Measurements from ENCODE around the gene USP48.

USP48 gene

DNA sequence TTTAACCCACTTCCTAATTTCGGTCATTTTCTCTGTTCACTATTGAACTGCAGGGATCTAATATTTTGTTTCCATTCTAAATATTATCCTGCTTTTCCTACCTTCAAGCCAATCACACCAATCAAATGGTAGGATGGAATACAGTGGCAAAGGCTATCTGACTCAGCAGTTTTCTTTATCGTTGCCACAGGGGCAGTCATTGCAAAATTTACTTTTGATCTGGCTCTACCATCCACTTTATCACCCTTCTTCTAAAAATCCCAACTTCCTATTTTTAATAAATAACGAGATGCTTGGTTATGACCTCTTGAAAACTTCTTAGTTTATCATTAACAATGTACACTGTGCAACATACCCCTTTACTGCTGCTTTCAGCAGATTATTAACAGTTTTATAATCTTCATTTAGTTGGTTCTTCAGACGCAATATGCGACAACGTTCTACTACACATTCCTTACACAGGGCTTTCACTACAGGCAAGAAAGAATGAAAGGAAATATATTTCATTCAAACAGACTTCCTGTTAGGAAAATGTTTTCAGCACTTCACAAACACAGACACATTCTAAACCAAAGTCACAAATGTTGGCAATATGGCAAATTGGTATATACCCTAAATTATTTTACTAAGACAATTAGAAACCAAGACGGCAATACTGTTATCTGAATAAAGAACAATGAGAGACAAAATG lies 61.5 kb downstream of the USP48 start:
- DNase-seq (ENCODE audit: low read depth in 2 of 2) = no peak
- no peak overlapping the region for H3K4me3 ChIP-seq (replicated peaks in 1 of 2; ENCODE audit: low read depth in 2 of 2, low read length in 2 of 2)
- TF ChIP-seq, protein P1, sequence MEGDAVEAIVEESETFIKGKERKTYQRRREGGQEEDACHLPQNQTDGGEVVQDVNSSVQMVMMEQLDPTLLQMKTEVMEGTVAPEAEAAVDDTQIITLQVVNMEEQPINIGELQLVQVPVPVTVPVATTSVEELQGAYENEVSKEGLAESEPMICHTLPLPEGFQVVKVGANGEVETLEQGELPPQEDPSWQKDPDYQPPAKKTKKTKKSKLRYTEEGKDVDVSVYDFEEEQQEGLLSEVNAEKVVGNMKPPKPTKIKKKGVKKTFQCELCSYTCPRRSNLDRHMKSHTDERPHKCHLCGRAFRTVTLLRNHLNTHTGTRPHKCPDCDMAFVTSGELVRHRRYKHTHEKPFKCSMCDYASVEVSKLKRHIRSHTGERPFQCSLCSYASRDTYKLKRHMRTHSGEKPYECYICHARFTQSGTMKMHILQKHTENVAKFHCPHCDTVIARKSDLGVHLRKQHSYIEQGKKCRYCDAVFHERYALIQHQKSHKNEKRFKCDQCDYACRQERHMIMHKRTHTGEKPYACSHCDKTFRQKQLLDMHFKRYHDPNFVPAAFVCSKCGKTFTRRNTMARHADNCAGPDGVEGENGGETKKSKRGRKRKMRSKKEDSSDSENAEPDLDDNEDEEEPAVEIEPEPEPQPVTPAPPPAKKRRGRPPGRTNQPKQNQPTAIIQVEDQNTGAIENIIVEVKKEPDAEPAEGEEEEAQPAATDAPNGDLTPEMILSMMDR (IDR thresholded peaks at IDR 0.05; ENCODE audit: low read depth, low read length) = no peak

DNA sequence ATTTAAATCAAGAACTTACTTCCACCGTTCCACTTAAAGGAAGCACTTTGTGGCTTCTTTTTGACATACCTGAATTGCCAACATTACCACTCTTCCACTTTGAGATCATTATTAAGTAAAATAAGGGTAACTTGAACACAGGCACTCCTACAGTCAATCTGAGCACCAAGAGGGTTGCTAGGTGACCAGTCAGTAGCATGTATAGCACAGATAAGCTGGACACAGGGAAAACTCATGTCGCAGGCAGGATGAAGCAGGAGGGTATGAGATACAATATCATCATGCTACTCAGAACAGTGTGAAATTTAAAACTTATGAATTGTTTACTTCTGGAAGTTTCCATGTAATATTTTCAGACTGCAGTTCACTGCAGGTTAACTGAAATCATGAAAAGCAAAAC lies 66.8 kb downstream of the USP48 start:
- TF ChIP-seq, protein P1 (IDR thresholded peaks at IDR 0.05; ENCODE audit: low read depth, low read length) = no peak
- no peak for DNase-seq (ENCODE audit: low read depth in 2 of 2)
- H3K4me3 ChIP-seq (replicated peaks in 1 of 2; ENCODE audit: low read depth in 2 of 2, low read length in 2 of 2) = no peak overlapping the region

DNA sequence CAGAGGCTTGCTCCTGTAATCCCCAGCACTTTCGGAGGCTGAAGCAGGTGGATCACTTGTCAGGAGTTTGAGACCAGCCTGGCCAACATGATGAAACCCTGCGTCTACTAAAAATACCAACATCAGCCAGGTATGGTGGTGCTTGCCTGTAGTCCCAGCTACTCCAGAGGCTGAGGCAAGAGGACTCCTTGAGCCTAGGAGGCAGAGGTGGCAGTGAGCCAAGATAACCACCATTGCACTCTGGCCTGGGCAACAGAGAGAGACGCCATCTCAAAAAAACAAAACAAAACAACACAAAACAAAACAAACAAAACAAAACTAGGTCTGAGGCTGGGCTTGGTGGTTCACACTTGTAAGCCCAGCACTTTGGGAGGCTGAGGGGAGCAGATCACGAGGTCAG lies 75.1 kb downstream of the USP48 start:
- TF ChIP-seq, protein P1 (IDR thresholded peaks at IDR 0.05; ENCODE audit: low read depth, low read length) = no peak
- no peak overlapping the region for H3K4me3 ChIP-seq (replicated peaks in 1 of 2; ENCODE audit: low read depth in 2 of 2, low read length in 2 of 2)
- DNase-seq (ENCODE audit: low read depth in 2 of 2) = no peak

DNA sequence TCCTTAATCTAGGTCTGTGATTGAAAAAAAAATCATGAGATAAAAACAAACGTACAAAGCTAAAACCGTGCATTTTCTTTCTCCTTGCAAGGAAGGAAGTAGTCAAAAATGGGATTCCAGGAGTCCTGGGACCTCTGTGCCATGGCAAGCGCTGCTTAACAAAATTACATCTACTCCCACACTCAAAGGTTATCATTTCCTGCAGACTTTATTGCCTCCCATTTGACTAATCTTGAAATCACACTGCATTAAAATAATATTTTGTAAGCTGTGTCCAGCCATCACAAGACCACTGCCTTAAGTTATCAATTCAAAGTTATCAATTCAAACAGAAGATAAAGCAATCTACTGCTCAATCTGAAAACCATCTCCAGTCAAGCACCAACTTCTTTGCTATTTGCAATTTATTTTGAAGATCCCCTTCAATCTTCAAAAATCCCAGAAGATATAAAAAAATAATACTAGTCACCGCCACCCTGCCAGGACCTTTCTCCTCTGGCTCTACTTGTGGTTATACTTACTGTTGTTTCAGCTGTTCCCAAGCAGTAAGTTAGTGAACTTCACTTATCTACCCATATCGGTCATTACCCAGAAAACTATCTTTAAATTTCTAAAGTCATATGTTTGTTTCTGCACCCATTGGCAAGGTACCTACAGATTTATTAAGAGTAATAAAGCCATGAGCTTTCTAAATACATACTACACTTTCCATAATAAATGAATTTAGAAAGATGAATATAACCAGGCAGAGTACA lies 75.7 kb downstream of the USP48 start:
- H3K4me3 ChIP-seq (replicated peaks in 1 of 2; ENCODE audit: low read depth in 2 of 2, low read length in 2 of 2) = no peak overlapping the region
- TF ChIP-seq, protein P1 (IDR thresholded peaks at IDR 0.05; ENCODE audit: low read depth, low read length) = no peak

DNA sequence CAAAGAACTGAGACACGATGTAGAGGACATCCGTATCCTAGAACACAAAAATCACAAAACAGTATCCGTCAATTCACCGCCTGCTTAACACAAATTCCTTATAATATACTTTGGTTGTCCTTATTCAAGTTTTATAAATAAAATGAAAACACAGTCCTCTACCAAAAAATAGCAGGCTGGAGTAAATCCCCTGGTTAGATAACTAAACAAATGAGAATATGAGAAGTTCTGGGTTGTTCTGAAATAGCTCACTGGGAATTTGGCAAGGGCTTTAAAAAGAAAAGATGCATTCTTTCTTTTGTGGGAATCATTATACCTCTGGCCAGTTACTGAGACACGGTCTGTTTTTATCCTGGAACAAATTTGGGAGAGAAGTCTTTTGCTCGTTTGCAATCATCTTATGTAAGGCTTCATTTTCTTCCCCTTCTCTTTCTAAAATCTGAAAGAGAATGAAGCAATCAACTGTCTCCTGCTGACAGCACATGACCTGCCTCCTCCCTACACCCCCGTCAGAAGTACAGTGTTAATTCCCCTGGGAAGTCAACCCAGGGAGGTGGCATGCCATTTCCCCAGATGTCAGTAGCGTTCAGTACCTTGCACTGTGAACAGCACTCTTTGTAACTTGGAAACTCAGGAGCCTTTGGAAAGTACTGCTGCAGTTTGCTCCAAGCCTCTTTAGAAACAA lies 76.7 kb downstream of the USP48 start:
- DNase-seq (ENCODE audit: low read depth in 2 of 2) = peak; percentile 39 to 55
- H3K4me3 ChIP-seq (replicated peaks in 1 of 2; ENCODE audit: low read depth in 2 of 2, low read length in 2 of 2) = no peak overlapping the region
- TF ChIP-seq, protein P1 (IDR thresholded peaks at IDR 0.05; ENCODE audit: low read depth, low read length) = no peak

More for the DNA sequence above, 75.7 kb downstream of the USP48 start:
- peak in 1 of 2 donors; percentile 20 for DNase-seq (ENCODE audit: low read depth in 2 of 2)

DNA sequence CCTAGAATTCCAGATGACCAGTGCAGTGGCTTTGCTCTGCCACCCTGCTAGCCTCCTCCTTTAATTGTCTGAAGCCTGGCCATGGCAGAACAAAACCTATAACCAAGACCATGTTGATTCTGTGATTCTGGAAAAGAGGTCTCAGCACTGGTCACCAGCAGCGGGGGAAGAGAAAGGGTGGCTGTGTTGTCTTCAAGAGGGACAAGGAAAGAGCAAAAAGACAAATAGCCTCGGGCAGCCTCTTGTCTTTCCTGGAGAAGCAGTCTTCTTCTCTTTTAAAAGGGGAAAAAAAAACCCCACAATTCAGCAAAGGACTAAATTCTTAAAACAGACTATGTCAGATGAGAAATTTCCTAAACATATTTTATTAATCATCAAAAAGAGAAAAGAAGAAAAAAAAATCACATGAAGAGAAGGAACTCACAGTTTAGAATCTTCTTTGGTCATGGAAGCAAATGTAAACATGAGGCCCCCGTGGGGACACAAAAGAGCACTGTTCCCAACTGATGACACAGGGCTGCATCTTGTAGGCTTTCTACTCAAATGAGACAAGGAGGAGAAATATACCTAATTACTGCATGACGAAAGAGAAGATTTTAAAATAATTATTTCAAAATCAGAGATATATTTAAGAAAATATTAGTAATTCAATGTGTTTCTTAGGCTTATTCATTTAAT lies 77.5 kb downstream of the USP48 start:
- no peak for DNase-seq (ENCODE audit: low read depth in 2 of 2)
- TF ChIP-seq, protein P1 (IDR thresholded peaks at IDR 0.05; ENCODE audit: low read depth, low read length) = no peak

More for the DNA sequence above, 77.5 kb downstream of the USP48 start:
- H3K4me3 ChIP-seq (replicated peaks in 1 of 2; ENCODE audit: low read depth in 2 of 2, low read length in 2 of 2) = no peak overlapping the region

All from cardiac fibroblast (primary cell).